ENCODE results near the gene DYNC2LI1.

DNA sequence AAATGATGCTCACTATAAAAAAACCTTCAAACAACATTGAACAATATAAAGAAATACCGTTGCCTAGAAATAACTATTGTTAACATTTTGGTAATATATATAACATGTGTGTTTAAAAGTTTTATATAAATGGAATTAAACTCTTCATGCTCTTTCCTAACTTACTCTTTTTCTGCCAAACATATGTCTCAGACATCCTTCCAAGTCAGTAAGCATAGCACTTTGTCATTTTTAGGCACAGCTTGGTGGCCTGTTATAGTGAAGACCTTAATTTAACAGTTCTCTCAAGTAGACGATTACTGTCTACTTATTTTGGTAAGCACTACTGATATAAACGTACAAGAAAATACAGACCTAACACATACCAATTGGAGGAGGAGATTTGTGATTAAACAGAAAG lies 40.9 kb downstream of the DYNC2LI1 start:
- TF ChIP-seq CTCF (IDR thresholded peaks at IDR 0.05) (no peak), EP300 (IDR thresholded peaks at IDR 0.05) (no peak)

All from tibial nerve (tissue), 4 donors.